RWPE1 (cell line): ENCODE results near the gene ADAMTS16.

Experiments used
- CTCF ChIA-PET: fragments of 350-600 bp; sonication (Branson Sonifier 250); formaldehyde crosslinking; extraction: SDS; loops from one replicate; lab custom pipeline; 2021; lab: Yijun Ruan, JAX
- POLR2A ChIA-PET: fragments of 400-600 bp; formaldehyde crosslinking; extraction: SDS; loops from one replicate; lab custom pipeline; 2020; ENCODE audit warnings: antibody characterized with exemption; ENCODE audit not compliant: low non-redundant PET; lab: Yijun Ruan, JAX
- DNase-seq: peaks from one replicate; pipeline ENCODE4 v3.0.0; 2012; ENCODE audit warnings: low spot score
- H3K27ac ChIP-seq: fragments of 450-650 bp; 2 replicates; pipeline ENCODE4 v1.5.1; 2017
- TF ChIP-seq, protein P1 (sequence below): fragments of 450-650 bp; conservative IDR thresholded peaks from 2 replicates; pipeline ENCODE4 v1.5.1; 2017; ENCODE audit warnings: low read depth, mild to moderate bottlenecking

The ADAMTS16 gene

DNA sequence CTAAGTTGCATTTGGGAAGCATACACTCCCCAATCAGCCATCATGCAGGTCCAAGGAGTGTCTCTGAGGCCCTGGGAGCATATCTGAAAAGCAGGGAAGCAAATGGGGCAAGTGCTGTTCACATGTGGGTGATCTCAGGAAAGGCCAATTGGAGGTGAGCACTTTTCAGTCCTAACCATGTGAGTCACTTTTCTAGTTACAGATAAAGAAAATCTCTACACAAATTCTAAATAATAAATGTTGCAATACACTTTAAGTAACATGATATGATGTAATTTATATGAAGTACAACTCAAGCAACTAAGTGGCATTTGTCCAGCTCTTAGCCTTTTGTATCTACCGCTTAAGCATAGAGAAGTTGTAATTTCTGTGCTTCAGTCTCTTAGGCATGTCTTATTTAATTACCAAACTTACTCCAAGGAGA is 18.4 kb downstream of the ADAMTS16 start:
- ChIA-PET POLR2A (no interaction called here), CTCF (no interaction called here)
- no peak overlapping the region for H3K27ac ChIP-seq
- no peak for DNase-seq
- TF ChIP-seq, protein P1, sequence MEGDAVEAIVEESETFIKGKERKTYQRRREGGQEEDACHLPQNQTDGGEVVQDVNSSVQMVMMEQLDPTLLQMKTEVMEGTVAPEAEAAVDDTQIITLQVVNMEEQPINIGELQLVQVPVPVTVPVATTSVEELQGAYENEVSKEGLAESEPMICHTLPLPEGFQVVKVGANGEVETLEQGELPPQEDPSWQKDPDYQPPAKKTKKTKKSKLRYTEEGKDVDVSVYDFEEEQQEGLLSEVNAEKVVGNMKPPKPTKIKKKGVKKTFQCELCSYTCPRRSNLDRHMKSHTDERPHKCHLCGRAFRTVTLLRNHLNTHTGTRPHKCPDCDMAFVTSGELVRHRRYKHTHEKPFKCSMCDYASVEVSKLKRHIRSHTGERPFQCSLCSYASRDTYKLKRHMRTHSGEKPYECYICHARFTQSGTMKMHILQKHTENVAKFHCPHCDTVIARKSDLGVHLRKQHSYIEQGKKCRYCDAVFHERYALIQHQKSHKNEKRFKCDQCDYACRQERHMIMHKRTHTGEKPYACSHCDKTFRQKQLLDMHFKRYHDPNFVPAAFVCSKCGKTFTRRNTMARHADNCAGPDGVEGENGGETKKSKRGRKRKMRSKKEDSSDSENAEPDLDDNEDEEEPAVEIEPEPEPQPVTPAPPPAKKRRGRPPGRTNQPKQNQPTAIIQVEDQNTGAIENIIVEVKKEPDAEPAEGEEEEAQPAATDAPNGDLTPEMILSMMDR = no peak

DNA sequence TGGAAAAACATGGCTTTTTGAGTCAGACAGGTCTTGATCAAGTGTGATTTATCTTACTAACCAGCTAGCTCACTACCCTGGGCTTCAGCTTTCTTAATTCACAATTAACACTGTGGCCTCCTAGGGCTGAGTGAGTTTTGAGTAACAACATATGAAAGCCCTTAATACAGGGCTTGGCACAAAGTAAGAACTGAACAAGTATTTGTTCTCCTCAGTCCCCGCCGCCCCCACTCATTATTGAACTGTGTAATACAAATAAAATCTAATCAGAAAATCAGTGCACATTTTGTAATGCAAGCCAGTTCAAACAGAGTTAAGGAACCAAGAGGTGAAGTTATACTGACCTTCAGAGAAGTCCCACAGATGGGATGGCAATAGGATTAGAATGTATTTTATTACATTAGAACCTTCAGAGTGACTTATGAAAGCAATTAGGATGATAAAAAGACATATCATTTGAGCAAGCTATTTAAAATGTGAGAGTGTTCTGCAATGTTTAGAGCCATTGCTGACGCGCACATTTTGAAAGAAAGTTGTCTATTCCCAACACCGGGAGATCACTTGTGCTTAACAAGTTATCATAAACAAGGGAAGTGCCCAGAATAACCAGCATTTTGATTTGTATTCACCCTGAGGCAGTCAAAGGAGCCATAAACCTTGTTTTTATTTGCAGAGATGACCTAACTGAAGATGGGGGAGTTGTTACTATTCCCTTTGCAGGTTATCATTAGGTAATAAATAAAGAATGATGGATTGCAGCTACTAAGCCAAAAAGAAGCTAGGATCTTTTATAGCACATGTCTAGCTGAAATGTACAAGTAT is 19.4 kb downstream of the ADAMTS16 start:
- no peak overlapping the region for H3K27ac ChIP-seq
- ChIA-PET POLR2A (no interaction called here), CTCF (interaction anchor here (0.6 kb wide), 1 partner anchor 172 kb away, joined by 3 read pairs; no protein-coding TSS in a partner anchor)
- TF ChIP-seq, protein P1 = no peak
- DNase-seq = no peak

DNA sequence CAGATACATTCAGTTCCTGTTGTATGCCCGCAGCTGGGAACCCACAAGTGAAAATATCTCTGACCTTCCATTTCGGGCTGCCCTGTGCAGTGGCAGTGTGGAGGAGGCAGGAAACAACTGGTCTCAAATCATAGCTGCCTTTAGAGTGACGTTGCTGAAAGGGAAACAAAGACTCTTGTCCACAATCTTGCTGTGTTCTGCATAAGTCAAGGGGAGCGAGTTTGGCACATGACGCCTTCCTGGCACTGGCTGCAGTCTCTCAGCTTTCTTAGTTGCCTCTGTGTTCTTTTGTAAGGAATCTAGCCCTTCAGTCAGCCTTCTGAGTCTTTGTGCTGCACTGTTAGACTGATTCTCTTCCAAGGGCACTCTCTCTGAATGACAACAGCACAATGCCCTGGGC is 24.0 kb downstream of the ADAMTS16 start:
- no peak for DNase-seq
- H3K27ac ChIP-seq = no peak overlapping the region
- ChIA-PET POLR2A (no interaction called here), CTCF (no interaction called here)
- TF ChIP-seq, protein P1 = no peak

GRCh38 chr5:5165541-5166002 is 25.4 kb downstream of the ADAMTS16 start:
- POLR2A ChIA-PET = no interaction called here
- TF ChIP-seq, protein P1 = no peak
- H3K27ac ChIP-seq = no peak overlapping the region
- no peak for DNase-seq
- CTCF ChIA-PET = no interaction called here

DNA sequence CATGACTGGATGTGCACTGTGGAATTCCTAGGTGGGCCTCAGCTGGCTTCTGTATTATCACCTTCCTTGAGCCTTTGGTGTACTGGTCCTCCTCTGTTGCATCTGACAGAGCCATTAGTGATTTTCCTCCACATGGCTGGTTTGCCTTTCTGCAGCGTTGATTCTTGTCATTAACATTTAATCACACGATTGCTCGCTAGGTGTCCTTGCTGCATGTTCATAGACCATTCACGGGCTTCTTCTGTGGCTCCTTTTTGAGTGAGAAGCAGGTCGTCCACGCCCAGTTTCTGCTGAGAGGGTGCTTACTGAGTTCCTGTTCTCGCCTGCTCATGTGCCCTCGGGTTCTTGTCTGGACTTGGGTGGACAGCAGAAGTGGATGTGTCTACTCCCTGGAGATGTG is 29.3 kb downstream of the ADAMTS16 start:
- TF ChIP-seq, protein P1 = no peak
- no peak for DNase-seq
- ChIA-PET CTCF (no interaction called here), POLR2A (no interaction called here)
- H3K27ac ChIP-seq = no peak overlapping the region

GRCh38 chr5:5178136-5178535 is 38.0 kb downstream of the ADAMTS16 start:
- ChIA-PET CTCF (interaction anchor here (0.6 kb wide), 1 partner anchor 173 kb away, joined by 4 read pairs; no protein-coding TSS in a partner anchor), POLR2A (no interaction called here)

More at GRCh38 chr5:5178136-5178535, 38.0 kb downstream of the ADAMTS16 start:
- TF ChIP-seq, protein P1 = no peak
- no peak for DNase-seq
- no peak overlapping the region for H3K27ac ChIP-seq
